ENCODE data around the gene PLA2G15. TPM values are rescaled to one million over a fixed set of nuclear protein-coding genes. Genes with fewer than 3 reads are reported as not detected.
A peak's percentile ranks its signal among the peaks of the same experiment; 100 is the strongest.

The PLA2G15 gene
- total and polyA plus RNA-seq, 2 of the 13 experiments (the other 11 are each of a cell fraction or from before 2014, with no cell fraction given): 14.4 to 23.7 TPM

GRCh38 chr16:68244903-68245853, at the start of gene PLA2G15 (continued):
- TF ChIP-seq PATZ1 (CRISPR knock-in tag; IDR thresholded peaks at IDR 0.05): peak; percentile 93
- no peak for TF ChIP-seq BCLAF1 (IDR thresholded peaks at IDR 0.05)
- no peak for TF ChIP-seq TCF7 (IDR thresholded peaks at IDR 0.05; ENCODE audit: low read depth)
- TF ChIP-seq ZNF124 (CRISPR knock-in tag; IDR thresholded peaks at IDR 0.05): 0 out of 2 replicates have a peak, but pooled peaks have one; percentile 50
- peak; percentile 53; the same call in 1 of the 2 replicates for TF ChIP-seq ZNF790 (CRISPR knock-in tag; IDR thresholded peaks at IDR 0.05; ENCODE audit: borderline replicate concordance)
- TF ChIP-seq MEIS1 (CRISPR knock-in tag; IDR thresholded peaks at IDR 0.05; ENCODE audit: borderline replicate concordance): no peak; the same call in 1 of the 2 replicates
- TF ChIP-seq KDM1A (CRISPR knock-in tag; IDR thresholded peaks at IDR 0.05): peak; percentile 46; the same call in 1 of the 2 replicates
- TF ChIP-seq JUN (CRISPR knock-in tag; IDR thresholded peaks at IDR 0.05): no peak; the same call in 1 of the 2 replicates
- TF ChIP-seq, protein P1, sequence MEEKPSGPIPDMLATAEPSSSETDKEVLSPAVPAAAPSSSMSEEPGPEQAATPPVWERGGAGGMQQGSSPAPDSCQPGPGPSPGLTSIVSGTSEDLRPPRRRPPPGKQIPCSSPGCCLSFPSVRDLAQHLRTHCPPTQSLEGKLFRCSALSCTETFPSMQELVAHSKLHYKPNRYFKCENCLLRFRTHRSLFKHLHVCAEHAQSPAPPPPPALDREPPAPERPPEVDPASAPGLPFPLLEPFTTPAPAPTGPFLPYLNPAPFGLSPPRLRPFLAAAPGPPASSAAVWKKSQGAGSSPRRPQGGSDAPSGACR (CRISPR knock-in tag; IDR thresholded peaks at IDR 0.05): no peak
- 0 out of 2 replicates have a peak, but pooled peaks have one; percentile 10 for TF ChIP-seq ZNF143 (CRISPR knock-in tag; IDR thresholded peaks at IDR 0.05)
- TF ChIP-seq TOE1 (CRISPR knock-in tag; IDR thresholded peaks at IDR 0.05): 0 out of 2 replicates have a peak, but pooled peaks have one; percentile 25
- TF ChIP-seq FOXJ3 (CRISPR knock-in tag; IDR thresholded peaks at IDR 0.05; ENCODE audit: borderline replicate concordance): 0 out of 2 replicates have a peak, but pooled peaks have one; percentile 33
- TF ChIP-seq ZMAT5 (CRISPR knock-in tag; IDR thresholded peaks at IDR 0.05; ENCODE audit: borderline replicate concordance, low read depth): no peak
- no peak for TF ChIP-seq GATA4 (IDR thresholded peaks at IDR 0.05; ENCODE audit: borderline replicate concordance, low read depth)
- no peak; the same call in 1 of the 2 replicates for TF ChIP-seq NKX3-1 (CRISPR knock-in tag; IDR thresholded peaks at IDR 0.05)
- TF ChIP-seq, protein P2, sequence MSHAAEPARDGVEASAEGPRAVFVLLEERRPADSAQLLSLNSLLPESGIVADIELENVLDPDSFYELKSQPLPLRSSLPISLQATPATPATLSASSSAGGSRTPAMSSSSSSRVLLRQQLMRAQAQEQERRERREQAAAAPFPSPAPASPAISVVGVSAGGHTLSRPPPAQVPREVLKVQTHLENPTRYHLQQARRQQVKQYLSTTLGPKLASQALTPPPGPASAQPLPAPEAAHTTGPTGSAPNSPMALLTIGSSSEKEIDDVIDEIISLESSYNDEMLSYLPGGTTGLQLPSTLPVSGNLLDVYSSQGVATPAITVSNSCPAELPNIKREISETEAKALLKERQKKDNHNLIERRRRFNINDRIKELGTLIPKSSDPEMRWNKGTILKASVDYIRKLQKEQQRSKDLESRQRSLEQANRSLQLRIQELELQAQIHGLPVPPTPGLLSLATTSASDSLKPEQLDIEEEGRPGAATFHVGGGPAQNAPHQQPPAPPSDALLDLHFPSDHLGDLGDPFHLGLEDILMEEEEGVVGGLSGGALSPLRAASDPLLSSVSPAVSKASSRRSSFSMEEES (CRISPR knock-in tag; IDR thresholded peaks at IDR 0.05): no peak; the same call in 1 of the 2 replicates
- TF ChIP-seq, protein P3, sequence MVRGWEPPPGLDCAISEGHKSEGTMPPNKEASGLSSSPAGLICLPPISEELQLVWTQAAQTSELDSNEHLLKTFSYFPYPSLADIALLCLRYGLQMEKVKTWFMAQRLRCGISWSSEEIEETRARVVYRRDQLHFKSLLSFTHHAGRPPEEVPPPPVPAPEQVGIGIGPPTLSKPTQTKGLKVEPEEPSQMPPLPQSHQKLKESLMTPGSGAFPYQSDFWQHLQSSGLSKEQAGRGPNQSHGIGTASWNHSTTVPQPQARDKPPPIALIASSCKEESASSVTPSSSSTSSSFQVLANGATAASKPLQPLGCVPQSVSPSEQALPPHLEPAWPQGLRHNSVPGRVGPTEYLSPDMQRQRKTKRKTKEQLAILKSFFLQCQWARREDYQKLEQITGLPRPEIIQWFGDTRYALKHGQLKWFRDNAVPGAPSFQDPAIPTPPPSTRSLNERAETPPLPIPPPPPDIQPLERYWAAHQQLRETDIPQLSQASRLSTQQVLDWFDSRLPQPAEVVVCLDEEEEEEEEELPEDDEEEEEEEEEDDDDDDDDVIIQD (CRISPR knock-in tag; IDR thresholded peaks at IDR 0.05; ENCODE audit: low read depth): peak; percentile 77; the same call in 1 of the 2 replicates
- no peak for TF ChIP-seq ZC3H4 (CRISPR knock-in tag; IDR thresholded peaks at IDR 0.05; ENCODE audit: borderline replicate concordance)
- TF ChIP-seq FOXA3 (CRISPR knock-in tag; IDR thresholded peaks at IDR 0.05): peak; percentile 39; the same call in 1 of the 2 replicates

All from HepG2 (cell line).